Measurements from ENCODE around the gene CDK19. TPM values are rescaled to one million over a fixed set of nuclear protein-coding genes. Genes with fewer than 3 reads are reported as not detected.

The CDK19 gene
- total and polyA plus RNA-seq, 2 of the 13 experiments (the other 11 are each of a cell fraction or from before 2014, with no cell fraction given), result 13.4 to 27.0 TPM

DNA sequence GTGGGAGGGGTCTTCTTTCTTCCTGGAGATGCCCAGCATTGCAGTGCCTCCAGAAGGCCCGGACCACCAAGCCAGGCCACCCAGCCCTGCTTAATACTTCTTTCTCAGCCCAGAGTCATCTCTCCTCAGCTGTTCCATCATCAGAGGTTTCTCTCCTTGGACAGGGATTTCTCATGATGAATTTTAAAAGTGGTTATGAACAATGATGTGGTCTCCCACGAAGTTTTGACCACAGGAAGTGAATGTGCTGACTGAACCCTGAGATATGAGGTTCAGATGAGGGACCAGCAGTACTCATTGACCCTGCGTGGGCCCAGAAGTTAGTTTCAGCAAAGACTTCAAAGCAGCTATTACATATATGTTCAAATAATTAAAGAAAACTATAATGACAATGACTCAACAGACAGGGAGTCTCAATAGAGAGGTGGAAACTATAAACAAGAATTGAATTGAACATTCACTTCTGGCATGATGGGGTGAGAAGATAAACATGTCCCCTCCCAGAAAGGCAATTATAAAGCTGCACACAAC is 224.4 kb downstream of the CDK19 start:
- ChIA-PET POLR2A (interaction anchor here (1.1 kb wide), 1 partner anchor 25 kb away, joined by 4 read pairs; no protein-coding TSS in a partner anchor), CTCF (ENCODE audit: low intra/inter-chr PET ratio, low total read pairs) (no interaction called here)
- 50% methylated on average over 3 of the region's 3 CpGs for WGBS (ENCODE audit: low lambda C conversion rate)
- no peak overlapping the region for H3K4me2 ChIP-seq (ENCODE audit: low read depth, low read length)
- peaks cover 34% of the 10 kb centered on the region for H3K4me1 ChIP-seq (ENCODE audit: insufficient read depth, low read length)
- peaks cover 5% of the 10 kb centered on the region; the same call in 1 of the 2 replicates for H3K9me3 ChIP-seq (ENCODE audit: low read length)
- no peak overlapping the region for H2AFZ ChIP-seq (ENCODE audit: low read length)
- DNase-seq (ENCODE audit: low spot score) (no peak), ATAC-seq (no peak), FAIRE-seq (no peak)
- no peak overlapping the region for H3K9ac ChIP-seq (ENCODE audit: insufficient read depth, low read depth, low read length)
- no peak for TF ChIP-seq KDM4B (CRISPR knock-in tag; IDR thresholded peaks at IDR 0.05)
- no peak for TF ChIP-seq THRA (CRISPR knock-in tag; IDR thresholded peaks at IDR 0.05; ENCODE audit: borderline replicate concordance)
- TF ChIP-seq CENPX (CRISPR knock-in tag; IDR thresholded peaks at IDR 0.05), result no peak
- TF ChIP-seq ZFP62 (CRISPR knock-in tag; IDR thresholded peaks at IDR 0.05), result no peak
- in situ Hi-C loops (cut with HindIII; ENCODE audit: extremely low pct_ligation_motif_present, low pct_unique_long_range_greater_than_20kb) (no loop called here), intact Hi-C loops (cut with micrococcal nuclease; ENCODE audit: unreplicated experiment) (loop anchor here (10.0 kb wide), 1 partner anchor 66 kb away; no protein-coding TSS in a partner anchor)
- no peaks in the 10 kb centered on the region for H3K36me3 ChIP-seq (replicated peaks in 1 of 2; ENCODE audit: control insufficient read depth in 1 of 2, insufficient read depth in 2 of 2, low read length in 2 of 2)
- H3K27me3 ChIP-seq (ENCODE audit: control insufficient read depth in 1 of 2, insufficient read depth in 2 of 2, low read length in 2 of 2), result no peaks in the 10 kb centered on the region
- no peak overlapping the region for H3K27ac ChIP-seq (ENCODE audit: extremely low read length, insufficient read depth, low read length)
- H4K20me1 ChIP-seq (ENCODE audit: insufficient read depth, low read length), result no peaks in the 10 kb centered on the region
- no TSS peak for BruUV-seq (replicated peaks)
- H3K79me2 ChIP-seq (ENCODE audit: insufficient read depth, low read length), result no peaks in the 10 kb centered on the region
- no peak overlapping the region for H3K4me3 ChIP-seq (replicated peaks in 1 of 3; ENCODE audit: insufficient read depth in 1 of 3, low read depth in 2 of 3, low read length in 3 of 3)

- Histone ChIP-seq H3K27me3 (ENCODE audit: control insufficient read depth in 1 of 2, insufficient read depth in 2 of 2, low read length in 2 of 2) (no peaks in the 10 kb centered on the region), H4K20me1 (ENCODE audit: insufficient read depth, low read length) (no peaks in the 10 kb centered on the region), H3K36me3 (replicated peaks in 1 of 2; ENCODE audit: control insufficient read depth in 1 of 2, insufficient read depth in 2 of 2, low read length in 2 of 2) (no peaks in the 10 kb centered on the region), H3K79me2 (ENCODE audit: insufficient read depth, low read length) (no peaks in the 10 kb centered on the region), H3K27ac (ENCODE audit: extremely low read length, insufficient read depth, low read length) (no peak overlapping the region), H3K4me2 (ENCODE audit: low read depth, low read length) (no peak overlapping the region), H3K4me3 (replicated peaks in 1 of 3; ENCODE audit: insufficient read depth in 1 of 3, low read depth in 2 of 3, low read length in 3 of 3) (no peak overlapping the region), H2AFZ (ENCODE audit: low read length) (no peak overlapping the region), H3K9me3 (ENCODE audit: low read length) (peaks cover 5% of the 10 kb centered on the region; the same call in 1 of the 2 replicates), H3K9ac (ENCODE audit: insufficient read depth, low read depth, low read length) (no peak overlapping the region), H3K4me1 (ENCODE audit: insufficient read depth, low read length) (peaks cover 34% of the 10 kb centered on the region)
- ChIA-PET CTCF (ENCODE audit: low intra/inter-chr PET ratio, low total read pairs) (no interaction called here), POLR2A (no interaction called here)
- intact Hi-C loops (cut with micrococcal nuclease; ENCODE audit: unreplicated experiment), result loop anchor here (10.0 kb wide), 1 partner anchor 65 kb away; no protein-coding TSS in a partner anchor
- ATAC-seq, result no peak
- BruUV-seq (replicated peaks), result no TSS peak
- TF ChIP-seq, protein P1, sequence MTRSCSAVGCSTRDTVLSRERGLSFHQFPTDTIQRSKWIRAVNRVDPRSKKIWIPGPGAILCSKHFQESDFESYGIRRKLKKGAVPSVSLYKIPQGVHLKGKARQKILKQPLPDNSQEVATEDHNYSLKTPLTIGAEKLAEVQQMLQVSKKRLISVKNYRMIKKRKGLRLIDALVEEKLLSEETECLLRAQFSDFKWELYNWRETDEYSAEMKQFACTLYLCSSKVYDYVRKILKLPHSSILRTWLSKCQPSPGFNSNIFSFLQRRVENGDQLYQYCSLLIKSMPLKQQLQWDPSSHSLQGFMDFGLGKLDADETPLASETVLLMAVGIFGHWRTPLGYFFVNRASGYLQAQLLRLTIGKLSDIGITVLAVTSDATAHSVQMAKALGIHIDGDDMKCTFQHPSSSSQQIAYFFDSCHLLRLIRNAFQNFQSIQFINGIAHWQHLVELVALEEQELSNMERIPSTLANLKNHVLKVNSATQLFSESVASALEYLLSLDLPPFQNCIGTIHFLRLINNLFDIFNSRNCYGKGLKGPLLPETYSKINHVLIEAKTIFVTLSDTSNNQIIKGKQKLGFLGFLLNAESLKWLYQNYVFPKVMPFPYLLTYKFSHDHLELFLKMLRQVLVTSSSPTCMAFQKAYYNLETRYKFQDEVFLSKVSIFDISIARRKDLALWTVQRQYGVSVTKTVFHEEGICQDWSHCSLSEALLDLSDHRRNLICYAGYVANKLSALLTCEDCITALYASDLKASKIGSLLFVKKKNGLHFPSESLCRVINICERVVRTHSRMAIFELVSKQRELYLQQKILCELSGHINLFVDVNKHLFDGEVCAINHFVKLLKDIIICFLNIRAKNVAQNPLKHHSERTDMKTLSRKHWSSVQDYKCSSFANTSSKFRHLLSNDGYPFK (CRISPR knock-in tag; IDR thresholded peaks at IDR 0.05; ENCODE audit: borderline replicate concordance), result no peak
- 0 out of 2 replicates have a peak, but pooled peaks have one; percentile 45 for TF ChIP-seq SMYD3 (CRISPR knock-in tag; IDR thresholded peaks at IDR 0.05)
- no peak for FAIRE-seq
- 61% methylated on average over 6 of the region's 6 CpGs for WGBS (ENCODE audit: low lambda C conversion rate)
- in situ Hi-C loops (cut with HindIII; ENCODE audit: extremely low pct_ligation_motif_present, low pct_unique_long_range_greater_than_20kb), result no loop called here
- DNase-seq (ENCODE audit: low spot score), result no peak
Measured at GRCh38 chr6:110589865-110590513, 225.3 kb downstream of the CDK19 start.

Data from HepG2 (cell line).